NCI-H460 (cell line): ENCODE results near the gene NAV1. TPM values are rescaled to one million over a fixed set of nuclear protein-coding genes. Genes with fewer than 3 reads are reported as not detected.
"Not testable (repeated sequence)": the region's sequence is repeated elsewhere in the genome, so short reads cannot be mapped to it uniquely, and the experiment has no call there.

Source experiments
- DNase-seq: peaks from one replicate; pipeline ENCODE4 v3.0.0-alpha.2; 2016; ENCODE audit warnings: low read depth; ENCODE audit errors: extremely low read depth
- total RNA-seq: library from RNA; depleted of rRNA; stranded (reverse); fragments of >200 nt; shearing (Covaris generic); gene quantifications from 2 replicates; pipeline ENCODE4 v1.2.3, GENCODE V29; 2014

The NAV1 gene
- total RNA-seq, 1 experiment from 2014 or later: 0.94 TPM

- no peak for DNase-seq
Measured at GRCh38 chr1:201562257-201562656, 23.3 kb downstream of the NAV1 start.

- DNase-seq: no peak
Measured at GRCh38 chr1:201562659-201563405, 23.9 kb downstream of the NAV1 start.

GRCh38 chr1:201563406-201563780 is 24.5 kb downstream of the NAV1 start:
- DNase-seq: no peak

GRCh38 chr1:201563941-201564340 is 25.0 kb downstream of the NAV1 start:
- no peak for DNase-seq

- DNase-seq: no peak
Measured at GRCh38 chr1:201565024-201565730, 26.2 kb downstream of the NAV1 start.

GRCh38 chr1:201565771-201566528 is 27.0 kb downstream of the NAV1 start:
- DNase-seq: no peak

GRCh38 chr1:201566529-201566823 is 27.5 kb downstream of the NAV1 start:
- no peak for DNase-seq

- DNase-seq: no peak
Measured at GRCh38 chr1:201566933-201567801, 28.2 kb downstream of the NAV1 start.

- DNase-seq: no peak
Measured at GRCh38 chr1:201568265-201568664, 29.3 kb downstream of the NAV1 start.

- DNase-seq: no peak
Measured at GRCh38 chr1:201568859-201569294, 29.9 kb downstream of the NAV1 start.

- DNase-seq: no peak
Measured at GRCh38 chr1:201570181-201570885, 31.4 kb downstream of the NAV1 start.

GRCh38 chr1:201570886-201571624 is 32.1 kb downstream of the NAV1 start:
- DNase-seq: no peak

GRCh38 chr1:201573030-201573429 is 34.1 kb downstream of the NAV1 start:
- DNase-seq: no peak

- no peak for DNase-seq
Measured at GRCh38 chr1:201573923-201574322, 35.0 kb downstream of the NAV1 start.

- DNase-seq: no peak
Measured at GRCh38 chr1:201575912-201576311, 37.0 kb downstream of the NAV1 start.

- no peak for DNase-seq
Measured at GRCh38 chr1:201576914-201577313, 38.0 kb downstream of the NAV1 start.

GRCh38 chr1:201578008-201578888 is 39.3 kb downstream of the NAV1 start:
- DNase-seq: no peak

GRCh38 chr1:201581371-201581770 is 42.4 kb downstream of the NAV1 start:
- not testable (repeated sequence) for DNase-seq
